ENCODE data around the gene GPR143.

- no peak for TF ChIP-seq CTCF (IDR thresholded peaks at IDR 0.05)
- no peak for TF ChIP-seq POLR2A (IDR thresholded peaks at IDR 0.05)
- no peak for TF ChIP-seq EP300 (IDR thresholded peaks at IDR 0.05)
Observed at GRCh38 chrX:9807355-9808182, 41.9 kb upstream of the GPR143 start.
